DMS53 treated with DMSO at 0.1 percent for 48 hours (cell line): ENCODE measurements around the gene GOT1.

Experiments used
- DNase-seq: peaks from one replicate; lab custom pipeline; 2025; ENCODE audit not compliant: unreplicated experiment; lab: John Stamatoyannopoulos, UW

Gene GOT1

GRCh38 chr10:99430451-99431189 is at the start of gene GOT1:
TSS of gene GOT1 (minus strand) at chr10:99430624. CDS start at chr10:99430565, 59 bp downstream.
- DNase-seq, result peak; percentile 99

- DNase-seq, result no peak
These were observed 39.9 kb upstream of the GOT1 start for GRCh38 chr10:99470327-99470726.

- DNase-seq, result no peak
These were observed 37.0 kb upstream of the GOT1 start for GRCh38 chr10:99467236-99467999.

GRCh38 chr10:99466632-99467223 is 36.3 kb upstream of the GOT1 start:
- DNase-seq, result no peak

GRCh38 chr10:99461230-99461629 is 30.8 kb upstream of the GOT1 start:
- DNase-seq, result no peak

- no peak for DNase-seq
These were observed 29.6 kb upstream of the GOT1 start for GRCh38 chr10:99460070-99460469.

GRCh38 chr10:99459217-99459616 is 28.8 kb upstream of the GOT1 start:
- no peak for DNase-seq

- no peak for DNase-seq
These were observed 27.4 kb upstream of the GOT1 start for GRCh38 chr10:99457813-99458212.

- DNase-seq, result no peak
These were observed 26.5 kb upstream of the GOT1 start for GRCh38 chr10:99456931-99457288.

GRCh38 chr10:99456207-99456930 is 25.9 kb upstream of the GOT1 start:
- no peak for DNase-seq

- DNase-seq, result no peak
These were observed 21.6 kb upstream of the GOT1 start for GRCh38 chr10:99451981-99452380.

GRCh38 chr10:99451499-99451788 is 21.0 kb upstream of the GOT1 start:
- no peak for DNase-seq

GRCh38 chr10:99450624-99451498 is 20.4 kb upstream of the GOT1 start:
- no peak for DNase-seq

GRCh38 chr10:99450156-99450555 is 19.7 kb upstream of the GOT1 start:
- DNase-seq, result no peak

- DNase-seq, result no peak
These were observed 18.6 kb upstream of the GOT1 start for GRCh38 chr10:99449023-99449422.

GRCh38 chr10:99444383-99445045 is 14.1 kb upstream of the GOT1 start:
- DNase-seq, result no peak

GRCh38 chr10:99443500-99443899 is 13.1 kb upstream of the GOT1 start:
- DNase-seq, result no peak

- DNase-seq, result no peak
These were observed 12.0 kb upstream of the GOT1 start for GRCh38 chr10:99442394-99442793.

GRCh38 chr10:99438890-99439289 is 8.5 kb upstream of the GOT1 start:
- no peak for DNase-seq

- peak; percentile 70 for DNase-seq
These were observed 5.7 kb upstream of the GOT1 start for GRCh38 chr10:99435986-99436638.
